Breast epithelium (tissue), 3 donors: ENCODE measurements around the gene ITPR1.

Experiments used
- CTCF ChIP-seq, 3 donors: fragments of 450-650 bp; IDR thresholded peaks; one replicate each; pipeline ENCODE4 v1.5.1; 2016 to 2017; ENCODE audit warnings: antibody characterized with exemption in 3 of 3, mild to moderate bottlenecking in 3 of 3, moderate library complexity in 3 of 3
- POLR2A ChIP-seq: fragments of 450-650 bp; IDR thresholded peaks from one replicate; pipeline ENCODE4 v1.6.1; 2016; ENCODE audit warnings: antibody characterized with exemption, mild to moderate bottlenecking, moderate library complexity
- POLR2AphosphoS5 ChIP-seq, 3 donors: sonication (generic); formaldehyde crosslinking; IDR thresholded peaks; one replicate each; pipeline ENCODE4 v1.6.1; 2017; ENCODE audit warnings: antibody characterized with exemption in 3 of 3

GRCh38 chr3:4551794-4552442, 58.8 kb downstream of the ITPR1 start:
- TF ChIP-seq CTCF (IDR thresholded peaks at IDR 0.05), result no peak
- no peak for TF ChIP-seq POLR2A
- TF ChIP-seq POLR2AphosphoS5 (IDR thresholded peaks at IDR 0.05), result no peak
